GM19193 (cell line): ENCODE results near the gene BPIFB3.

Source experiments
- POLR2A ChIP-seq: IDR thresholded peaks from 4 replicates; pipeline ENCODE4 v1.6.1; 2011; ENCODE audit not compliant: insufficient read depth, insufficient read length; ENCODE audit errors: extremely low read depth

Gene BPIFB3

GRCh38 chr20:33105316-33105924 lies 51.7 kb downstream of the BPIFB3 start:
- no peak for TF ChIP-seq POLR2A

GRCh38 chr20:33108661-33109060 lies 55.0 kb downstream of the BPIFB3 start:
- no peak for TF ChIP-seq POLR2A

- no peak for TF ChIP-seq POLR2A
Measured at GRCh38 chr20:33110147-33110825, 56.6 kb downstream of the BPIFB3 start.

GRCh38 chr20:33111306-33111705 lies 57.6 kb downstream of the BPIFB3 start:
- no peak for TF ChIP-seq POLR2A

GRCh38 chr20:33112547-33113386 lies 59.1 kb downstream of the BPIFB3 start:
- TF ChIP-seq POLR2A, result no peak

GRCh38 chr20:33113387-33113908 lies 59.7 kb downstream of the BPIFB3 start:
- no peak for TF ChIP-seq POLR2A

GRCh38 chr20:33119725-33120720 lies 66.3 kb downstream of the BPIFB3 start:
- TF ChIP-seq POLR2A, result no peak

- TF ChIP-seq POLR2A, result no peak
Measured at GRCh38 chr20:33120934-33121333, 67.2 kb downstream of the BPIFB3 start.
